Measurements from ENCODE around the gene RGL3.
"Not testable (repeated sequence)": the region's sequence is repeated elsewhere in the genome, so short reads cannot be mapped to it uniquely, and the experiment has no call there.

DNA sequence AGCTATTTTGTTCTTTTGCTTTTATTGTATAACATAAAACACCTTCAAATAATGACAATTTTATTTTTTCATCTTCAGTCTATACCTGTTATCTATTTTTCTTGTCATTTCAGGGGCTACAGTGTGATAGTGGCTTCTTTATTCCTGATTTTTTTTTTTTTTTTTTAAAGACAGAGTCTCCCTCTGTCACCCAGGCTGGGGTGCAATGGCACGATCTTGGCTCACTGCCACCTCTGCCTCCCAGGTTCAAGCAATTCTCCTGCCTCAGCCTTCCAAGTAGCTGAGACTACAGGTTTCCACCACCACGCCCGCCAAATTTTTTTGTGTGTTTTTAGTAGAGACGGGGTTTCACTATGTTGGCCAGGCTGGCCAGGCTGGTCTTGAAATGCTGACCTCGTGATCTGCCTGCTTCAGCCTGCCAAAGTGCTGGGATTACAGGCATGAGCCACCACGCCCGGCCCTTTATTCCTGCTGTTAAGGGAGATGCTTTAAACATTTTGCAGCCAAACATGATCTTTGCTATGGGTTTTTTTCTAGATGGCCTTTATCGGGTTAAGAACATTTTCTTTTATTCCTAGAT is 49.2 kb upstream of the RGL3 start:
- TF ChIP-seq, protein P1, sequence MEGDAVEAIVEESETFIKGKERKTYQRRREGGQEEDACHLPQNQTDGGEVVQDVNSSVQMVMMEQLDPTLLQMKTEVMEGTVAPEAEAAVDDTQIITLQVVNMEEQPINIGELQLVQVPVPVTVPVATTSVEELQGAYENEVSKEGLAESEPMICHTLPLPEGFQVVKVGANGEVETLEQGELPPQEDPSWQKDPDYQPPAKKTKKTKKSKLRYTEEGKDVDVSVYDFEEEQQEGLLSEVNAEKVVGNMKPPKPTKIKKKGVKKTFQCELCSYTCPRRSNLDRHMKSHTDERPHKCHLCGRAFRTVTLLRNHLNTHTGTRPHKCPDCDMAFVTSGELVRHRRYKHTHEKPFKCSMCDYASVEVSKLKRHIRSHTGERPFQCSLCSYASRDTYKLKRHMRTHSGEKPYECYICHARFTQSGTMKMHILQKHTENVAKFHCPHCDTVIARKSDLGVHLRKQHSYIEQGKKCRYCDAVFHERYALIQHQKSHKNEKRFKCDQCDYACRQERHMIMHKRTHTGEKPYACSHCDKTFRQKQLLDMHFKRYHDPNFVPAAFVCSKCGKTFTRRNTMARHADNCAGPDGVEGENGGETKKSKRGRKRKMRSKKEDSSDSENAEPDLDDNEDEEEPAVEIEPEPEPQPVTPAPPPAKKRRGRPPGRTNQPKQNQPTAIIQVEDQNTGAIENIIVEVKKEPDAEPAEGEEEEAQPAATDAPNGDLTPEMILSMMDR (conservative IDR thresholded peaks at IDR 0.05) = not testable (repeated sequence)
- TF ChIP-seq ZFX (IDR thresholded peaks at IDR 0.05) = not testable (repeated sequence)

Measured in C4-2B (cell line).